Measurements from ENCODE around the gene CASTOR2. TPM values are rescaled to one million over a fixed set of nuclear protein-coding genes. Genes with fewer than 3 reads are reported as not detected.

The CASTOR2 gene
- total and polyA plus RNA-seq, 2 of the 8 experiments (the other 6 are each of a cell fraction or from before 2014, with no cell fraction given) = 12.1 to 47.8 TPM

GRCh38 chr7:75042286-75042685 lies 77.8 kb downstream of the CASTOR2 start:
- H2AFZ ChIP-seq (ENCODE audit: low read length) = no peak overlapping the region
- no peak overlapping the region for H3K4me3 ChIP-seq (ENCODE audit: extremely low read depth in 1 of 4, insufficient read depth in 2 of 4, low read depth in 3 of 4, low read length in 4 of 4)
- no peak overlapping the region for H3K14ac ChIP-seq (ENCODE audit: insufficient read length)
- H3K4ac ChIP-seq (replicated peaks; ENCODE audit: insufficient read length, low read depth, low read length) = no peak overlapping the region
- 93% methylated on average over 19 of the region's 19 CpGs; no CpG with 5 or more reads in 1 of the 2 experiments for WGBS, 2 experiments (ENCODE audit: extremely low coverage in 1 of 2, insufficient coverage in 1 of 2, insufficient read length in 1 of 2, insufficient replicate concordance in 2 of 2, low coverage in 1 of 2, low lambda C conversion rate in 2 of 2, missing lambda C conversion rate in 1 of 2)
- H4K20me1 ChIP-seq (replicated peaks in 1 of 2; ENCODE audit: control insufficient read depth in 1 of 2, insufficient read depth in 2 of 2, low read length in 2 of 2) = peaks cover 2 to 12% of the 10 kb centered on the region in 2 experiments
- H2BK12ac ChIP-seq (ENCODE audit: low read depth, low read length) = no peak overlapping the region
- DNase-seq (ENCODE audit: low read depth in 1 of 2, low spot score in 2 of 2) = no peak
- H3K56ac ChIP-seq (replicated peaks; ENCODE audit: insufficient read length, low read depth, low read length) = no peak overlapping the region
- H3K36me3 ChIP-seq (ENCODE audit: control insufficient read depth in 2 of 4, insufficient read depth in 4 of 4, low read length in 3 of 4) = peaks cover 2 to 11% (median 10%) of the 10 kb centered on the region in 4 experiments; a peak in 3 of 8 replicates
- H3K4me2 ChIP-seq (ENCODE audit: insufficient read depth in 1 of 2, low read depth in 2 of 2, low read length in 2 of 2) = no peak overlapping the region
- H3K23ac ChIP-seq (ENCODE audit: insufficient read length) = no peak overlapping the region
- peak overlapping the region; percentile 65; the same call in 1 of the 2 replicates for H4K8ac ChIP-seq (ENCODE audit: extremely low read depth, insufficient read depth, low read length)
- no peak overlapping the region for H3K18ac ChIP-seq (ENCODE audit: extremely low read depth, low read length)
- H3K4me1 ChIP-seq (replicated peaks in 1 of 4; ENCODE audit: control insufficient read depth in 3 of 4, insufficient read depth in 4 of 4, low read length in 3 of 4) = no peaks in the 10 kb centered on the region; a peak in 1 of 7 replicates
- no peak for FAIRE-seq
- no peak overlapping the region for H4K91ac ChIP-seq (replicated peaks; ENCODE audit: insufficient read length, low read length)
- no peak overlapping the region for H3K27ac ChIP-seq (ENCODE audit: low read depth, low read length)
- POLR2A ChIA-PET (ENCODE audit: partially characterized antibody) = interaction anchor here (0.5 to 0.9 kb wide), 2 partner anchors 8 to 1585 kb away, joined by 3 read pairs; partner anchors contain the start of gene POMZP3
- H3K23me2 ChIP-seq (ENCODE audit: low read depth, low read length) = no peaks in the 10 kb centered on the region
- no peaks in the 10 kb centered on the region for H3K27me3 ChIP-seq (replicated peaks in 1 of 4; ENCODE audit: control insufficient read depth in 3 of 4, extremely low read depth in 1 of 4, insufficient read depth in 3 of 4, low read length in 3 of 4)
- no peak overlapping the region for H4K5ac ChIP-seq (ENCODE audit: insufficient read length, low read depth, low read length)
- H2BK15ac ChIP-seq (ENCODE audit: low read length) = no peak overlapping the region
- H3K79me2 ChIP-seq (ENCODE audit: control insufficient read depth in 1 of 2, insufficient read depth in 2 of 2, low read length in 2 of 2) = no peaks in the 10 kb centered on the region
- H2BK20ac ChIP-seq (ENCODE audit: low read length) = no peak overlapping the region
- H3K9ac ChIP-seq (replicated peaks in 1 of 4; ENCODE audit: extremely low read depth in 1 of 4, low read depth in 3 of 4, low read length in 3 of 4) = no peak overlapping the region
- H3K9me3 ChIP-seq (ENCODE audit: insufficient read depth in 2 of 2, low read depth in 1 of 2, low read length in 1 of 2) = no peaks in the 10 kb centered on the region
- no peak overlapping the region for H2BK120ac ChIP-seq (replicated peaks; ENCODE audit: low read depth, low read length)
- no peak overlapping the region for H2BK5ac ChIP-seq (ENCODE audit: low read depth, low read length)
- no peak overlapping the region for H2AK5ac ChIP-seq (ENCODE audit: low read depth, low read length)
- no peak for TF ChIP-seq BCL11A (IDR thresholded peaks at IDR 0.05; ENCODE audit: low read depth in 2 of 2, low read length in 2 of 2)
- TF ChIP-seq RBBP5 (IDR thresholded peaks at IDR 0.05; ENCODE audit: borderline replicate concordance, low read depth, low read length) = no peak
- TF ChIP-seq CHD2 (IDR thresholded peaks at IDR 0.05; ENCODE audit: low read length) = no peak
- TF ChIP-seq EP300 (IDR thresholded peaks at IDR 0.05; ENCODE audit: borderline replicate concordance in 1 of 2, low read depth in 2 of 2, low read length in 2 of 2) = no peak
- H3K79me1 ChIP-seq (ENCODE audit: low read depth, low read length) = peaks cover 2% of the 10 kb centered on the region; the same call in 1 of the 2 replicates
- CTCF ChIA-PET (ENCODE audit: partially characterized antibody) = interaction anchor here (8.0 kb wide), 1 partner anchor 8 kb away, joined by 95 read pairs; no protein-coding TSS in a partner anchor
